Erythroblast (primary cell): ENCODE results near the gene LHFPL2.

Experiments
- GATA1 ChIP-seq: IDR thresholded peaks from 2 replicates; pipeline ENCODE4 v1.6.1; 2011; ENCODE audit warnings: low read depth, mild to moderate bottlenecking, control low read depth, low read length, moderate library complexity
- POLR2A ChIP-seq: IDR thresholded peaks from 2 replicates; pipeline ENCODE4 v1.6.1; 2011; ENCODE audit warnings: mild to moderate bottlenecking, low read length

DNA sequence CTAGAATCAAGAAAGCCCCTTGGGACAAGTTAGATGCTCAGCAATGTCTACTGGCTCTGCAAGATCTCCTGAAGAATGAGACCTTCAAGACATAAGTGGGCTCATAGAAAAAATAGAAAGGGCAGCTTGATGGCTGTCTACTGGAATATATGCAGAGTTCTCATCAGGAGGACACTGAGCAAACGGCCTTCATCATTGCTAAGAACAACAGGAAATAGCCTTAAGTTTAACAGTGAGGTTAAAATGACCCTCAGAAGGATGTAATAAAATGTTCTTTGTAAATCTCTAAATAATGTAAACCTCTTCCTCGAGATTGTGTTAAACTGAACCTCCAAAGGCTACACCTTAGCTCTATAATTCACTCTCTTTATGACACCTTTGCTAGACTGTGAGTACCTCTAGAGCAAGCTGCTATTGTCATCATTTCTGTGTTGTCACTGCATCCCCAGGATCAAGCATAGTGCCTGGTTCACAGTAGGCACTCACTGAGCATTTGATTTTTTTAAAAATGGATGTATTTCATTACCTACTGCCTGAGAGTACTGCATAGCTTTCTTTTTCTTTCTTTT lies 22.2 kb upstream of the LHFPL2 start:
- no peak for TF ChIP-seq POLR2A
- no peak for TF ChIP-seq GATA1
